Measurements from ENCODE around the gene THAP7. TPM values are rescaled to one million over a fixed set of nuclear protein-coding genes. Genes with fewer than 3 reads are reported as not detected.

Gene THAP7
- total and polyA plus RNA-seq, 2 donors (not counting 3 experiments of a cell fraction or from before 2014, with no cell fraction given) = 13.5 to 24.4 TPM

GRCh38 chr22:20952544-20953341 lies 49.2 kb downstream of the THAP7 start:
- no peak overlapping the region for H3K4me2 ChIP-seq (ENCODE audit: insufficient read depth, low read length)
- peaks cover 3% of the 10 kb centered on the region for H4K20me1 ChIP-seq (replicated peaks; ENCODE audit: control insufficient read depth, extremely low read depth, insufficient read depth, low read length)
- no peak for FAIRE-seq
- H3K79me2 ChIP-seq (ENCODE audit: control insufficient read depth, insufficient read depth, low read length) = peaks cover 40% of the 10 kb centered on the region
- ChIA-PET POLR2A (no interaction called here), CTCF (interaction anchor here (1.0 to 1.3 kb wide), 2 partner anchors 9 to 31 kb away, joined by 3 read pairs; no protein-coding TSS in a partner anchor)
- no peak overlapping the region for H3K9ac ChIP-seq (replicated peaks; ENCODE audit: extremely low read depth, insufficient read depth, low read length)
- peaks cover 6% of the 10 kb centered on the region for H3K4me1 ChIP-seq (ENCODE audit: control insufficient read depth, extremely low read depth, insufficient read depth, low read length)
- DNase-seq (ENCODE audit: low read depth, low spot score) = no peak
- H3K27me3 ChIP-seq (ENCODE audit: control insufficient read depth in 2 of 2, insufficient read depth in 2 of 2, low read length in 2 of 2) = no peaks in the 10 kb centered on the region
- no peak overlapping the region for H3K4me3 ChIP-seq (replicated peaks in 1 of 3; ENCODE audit: insufficient read depth in 1 of 3, low read depth in 1 of 3, low read length in 3 of 3)
- H3K9me1 ChIP-seq (replicated peaks; ENCODE audit: control insufficient read depth, extremely low read depth, insufficient read depth, low read length) = no peaks in the 10 kb centered on the region
- no peak overlapping the region for H2AFZ ChIP-seq (ENCODE audit: low read depth, low read length)
- no peaks in the 10 kb centered on the region for H3K9me3 ChIP-seq (replicated peaks; ENCODE audit: control insufficient read depth, insufficient read depth, low read length)
- H3K36me3 ChIP-seq (ENCODE audit: control insufficient read depth in 2 of 2, extremely low read depth in 1 of 2, insufficient read depth in 2 of 2, low read length in 2 of 2) = peaks cover 18 to 26% of the 10 kb centered on the region in 2 experiments
- H3K27ac ChIP-seq (ENCODE audit: insufficient read depth, low read depth, low read length) = no peak overlapping the region
- no TSS peak for BruUV-seq (replicated peaks)
- intact Hi-C loops (cut with micrococcal nuclease) (no loop called here), dilution Hi-C loops (cut with MboI; ENCODE audit: extremely low pct_ligation_motif_present, low sequenced_read_pairs) (no loop called here)
- TF ChIP-seq MAX (IDR thresholded peaks at IDR 0.05; ENCODE audit: insufficient read depth, insufficient read length) (no peak), CTCF (IDR thresholded peaks at IDR 0.05; ENCODE audit: extremely low read depth in 1 of 2, insufficient read depth in 1 of 2, low read depth in 1 of 2, low read length in 2 of 2) (no peak), FOS (IDR thresholded peaks at IDR 0.05; ENCODE audit: borderline replicate concordance, insufficient read depth, low read length) (no peak), POLR2A (IDR thresholded peaks at IDR 0.05; ENCODE audit: low read depth, low read length) (no peak), GATA2 (IDR thresholded peaks at IDR 0.05; ENCODE audit: insufficient read depth, insufficient read length, low read depth, low read length) (no peak), JUN (IDR thresholded peaks at IDR 0.05; ENCODE audit: borderline replicate concordance, insufficient read depth, insufficient read length, low read depth) (no peak), EZH2 (IDR thresholded peaks at IDR 0.05; ENCODE audit: borderline replicate concordance, low read depth, low read length, severe bottlenecking) (no peak), MYC (IDR thresholded peaks at IDR 0.05; ENCODE audit: low read depth, low read length) (no peak), POLR2AphosphoS5 (IDR thresholded peaks at IDR 0.05; ENCODE audit: insufficient read depth, low read depth, low read length) (no peak)

Data from endothelial cell of umbilical vein (primary cell).